Stomach (tissue), 4 donors: ENCODE measurements around the gene CHST2.

Source experiments
- EP300 ChIP-seq: sonication (generic); formaldehyde crosslinking; IDR thresholded peaks from one replicate; pipeline ENCODE4 v1.6.1; 2017; ENCODE audit warnings: antibody characterized with exemption
- POLR2A ChIP-seq, 4 donors: fragments of 450-650 bp; IDR thresholded peaks; one replicate each; pipeline ENCODE4 v1.6.1; 2016; ENCODE audit warnings: antibody characterized with exemption in 4 of 4, control low read depth in 2 of 4, mild to moderate bottlenecking in 1 of 4, moderate library complexity in 1 of 4
- POLR2AphosphoS5 ChIP-seq, 3 donors: sonication (generic); formaldehyde crosslinking; IDR thresholded peaks; one replicate each; pipeline ENCODE4 v1.6.1; 2016; ENCODE audit warnings: antibody characterized with exemption in 3 of 3
- TF ChIP-seq, protein P1 (sequence below), 7 experiments: fragments of 450-650 bp in 4 of 7; fragments of 200-600 bp in 3 of 7; sonication (generic) in 3 of 7; IDR thresholded peaks; one replicate each; pipeline ENCODE4 v1.5.1; 2016 to 2019; ENCODE audit warnings: antibody characterized with exemption in 7 of 7, control low read depth in 2 of 7, mild to moderate bottlenecking in 1 of 7

- no peak for TF ChIP-seq POLR2AphosphoS5 (IDR thresholded peaks at IDR 0.05)
- TF ChIP-seq, protein P1, sequence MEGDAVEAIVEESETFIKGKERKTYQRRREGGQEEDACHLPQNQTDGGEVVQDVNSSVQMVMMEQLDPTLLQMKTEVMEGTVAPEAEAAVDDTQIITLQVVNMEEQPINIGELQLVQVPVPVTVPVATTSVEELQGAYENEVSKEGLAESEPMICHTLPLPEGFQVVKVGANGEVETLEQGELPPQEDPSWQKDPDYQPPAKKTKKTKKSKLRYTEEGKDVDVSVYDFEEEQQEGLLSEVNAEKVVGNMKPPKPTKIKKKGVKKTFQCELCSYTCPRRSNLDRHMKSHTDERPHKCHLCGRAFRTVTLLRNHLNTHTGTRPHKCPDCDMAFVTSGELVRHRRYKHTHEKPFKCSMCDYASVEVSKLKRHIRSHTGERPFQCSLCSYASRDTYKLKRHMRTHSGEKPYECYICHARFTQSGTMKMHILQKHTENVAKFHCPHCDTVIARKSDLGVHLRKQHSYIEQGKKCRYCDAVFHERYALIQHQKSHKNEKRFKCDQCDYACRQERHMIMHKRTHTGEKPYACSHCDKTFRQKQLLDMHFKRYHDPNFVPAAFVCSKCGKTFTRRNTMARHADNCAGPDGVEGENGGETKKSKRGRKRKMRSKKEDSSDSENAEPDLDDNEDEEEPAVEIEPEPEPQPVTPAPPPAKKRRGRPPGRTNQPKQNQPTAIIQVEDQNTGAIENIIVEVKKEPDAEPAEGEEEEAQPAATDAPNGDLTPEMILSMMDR (IDR thresholded peaks at IDR 0.05): peak in 2 of 7 experiments; percentile 7 to 32
- TF ChIP-seq POLR2A (IDR thresholded peaks at IDR 0.05): no peak
- no peak for TF ChIP-seq EP300
These were observed 1.9 kb downstream of the CHST2 start for GRCh38 chr3:143121241-143122088.
